H1 (cell line): ENCODE results near the gene CHCHD6. TPM values are rescaled to one million over a fixed set of nuclear protein-coding genes. Genes with fewer than 3 reads are reported as not detected.
A peak's percentile ranks its signal among the peaks of the same experiment; 100 is the strongest.

ENCODE experiments used
- CTCF ChIA-PET: fragments of 300-600 bp; sonication (Branson Sonifier 250); formaldehyde crosslinking; loops from one replicate; lab custom pipeline; 2021; ENCODE audit not compliant: partially characterized antibody; lab: Charles Lee
- POLR2A ChIA-PET: fragments of 300-600 bp; sonication (Branson Sonifier 250); formaldehyde crosslinking; loops from one replicate; lab custom pipeline; 2021; ENCODE audit warnings: inconsistent platforms; ENCODE audit not compliant: partially characterized antibody; lab: Charles Lee
- DNase-seq, 2 experiments: peaks; one replicate each; pipeline versions ENCODE4 v3.0.0 to v3.0.0-alpha.2; 2010 to 2022; ENCODE audit warnings: low spot score in 2 of 2, low read depth in 1 of 2, mixed read lengths in 1 of 2
- FAIRE-seq: peaks from 2 replicates; lab custom pipeline; 2011; peaks lifted over from hg19 to GRCh38; lab: Jason Lieb, UNC
- H2AFZ ChIP-seq: 2 replicates; pipeline ENCODE4 v1.8.1; 2012; ENCODE audit warnings: low read length, inconsistent platforms
- H2AK5ac ChIP-seq: 2 replicates; pipeline ENCODE4 v1.6.1; 2013; ENCODE audit warnings: low read depth, low read length
- H2BK120ac ChIP-seq: replicated peaks from 2 replicates; pipeline ENCODE3; 2013; ENCODE audit warnings: low read depth, low read length, inconsistent platforms
- H2BK12ac ChIP-seq: 2 replicates; pipeline ENCODE4 v1.6.1; 2013; ENCODE audit warnings: low read depth, low read length
- H2BK15ac ChIP-seq: 2 replicates; pipeline ENCODE4 v1.6.1; 2013; ENCODE audit warnings: low read length
- H2BK20ac ChIP-seq: 2 replicates; pipeline ENCODE4 v1.6.1; 2013; ENCODE audit warnings: low read length
- H2BK5ac ChIP-seq: 2 replicates; pipeline ENCODE4 v1.6.1; 2013; ENCODE audit warnings: low read depth, low read length
- H3K14ac ChIP-seq: 2 replicates; pipeline ENCODE4 v1.6.1; 2013; ENCODE audit warnings: inconsistent platforms; ENCODE audit not compliant: insufficient read length
- H3K18ac ChIP-seq: 2 replicates; pipeline ENCODE4 v1.6.1; 2013; ENCODE audit warnings: low read length; ENCODE audit errors: extremely low read depth
- H3K23ac ChIP-seq: 2 replicates; pipeline ENCODE4 v1.6.1; 2013; ENCODE audit warnings: inconsistent platforms; ENCODE audit not compliant: insufficient read length
- H3K23me2 ChIP-seq: 2 replicates; pipeline ENCODE4 v1.6.1; 2013; ENCODE audit warnings: low read depth, low read length
- H3K27ac ChIP-seq: 2 replicates; pipeline ENCODE4 v1.6.1; 2011; ENCODE audit warnings: low read depth, low read length, inconsistent platforms
- H3K27me3 ChIP-seq, 4 experiments: replicated peaks in 1 of 4; 1 replicate in 1 of 4; 2 replicates in 3 of 4; pipeline versions ENCODE4 v1.6.1 to v1.8.1; 2011 to 2013; ENCODE audit warnings: low read length in 3 of 4, mild to moderate bottlenecking in 3 of 4, inconsistent platforms in 2 of 4, mixed read lengths in 2 of 4, moderate library complexity in 1 of 4; ENCODE audit not compliant: control insufficient read depth in 3 of 4, insufficient read depth in 3 of 4; ENCODE audit errors: extremely low read depth in 1 of 4
- H3K36me3 ChIP-seq, 4 experiments: 2 replicates each; pipeline versions ENCODE4 v1.6.1 to v1.8.1; 2011 to 2013; ENCODE audit warnings: mild to moderate bottlenecking in 4 of 4, low read length in 3 of 4, moderate library complexity in 2 of 4, control low read depth in 1 of 4, inconsistent platforms in 1 of 4; ENCODE audit not compliant: insufficient read depth in 4 of 4, control insufficient read depth in 2 of 4
- H3K4ac ChIP-seq: replicated peaks from 2 replicates; pipeline ENCODE3; 2013; ENCODE audit warnings: low read length, low read depth, mixed read lengths, inconsistent platforms; ENCODE audit not compliant: insufficient read length
- H3K4me1 ChIP-seq, 4 experiments: replicated peaks in 1 of 4; 1 replicate in 1 of 4; 2 replicates in 3 of 4; pipeline versions ENCODE4 v1.6.1 to v1.8.1; 2011 to 2013; ENCODE audit warnings: low read length in 3 of 4, inconsistent platforms in 2 of 4, mixed read lengths in 1 of 4; ENCODE audit not compliant: insufficient read depth in 4 of 4, control insufficient read depth in 3 of 4
- H3K4me2 ChIP-seq, 2 experiments: 2 replicates each; pipeline versions ENCODE4 v1.6.1 to v1.8.1; 2011 to 2013; ENCODE audit warnings: low read depth in 2 of 2, low read length in 2 of 2, control low read depth in 1 of 2, inconsistent platforms in 1 of 2, mild to moderate bottlenecking in 1 of 2; ENCODE audit not compliant: insufficient read depth in 1 of 2
- H3K4me3 ChIP-seq, 4 experiments: fragments of 200-600, 300-600 bp in 1 of 4; sonication (generic), shearing (Covaris generic), sonication (Bioruptor Twin) in 1 of 4; 2 replicates each; pipeline versions ENCODE4 v1.5.1 to v1.8.1; 2011 to 2016; ENCODE audit warnings: low read length in 4 of 4, low read depth in 3 of 4, control low read depth in 2 of 4, inconsistent platforms in 2 of 4, mild to moderate bottlenecking in 2 of 4, mixed read lengths in 1 of 4, moderate library complexity in 1 of 4; ENCODE audit not compliant: insufficient read depth in 2 of 4; ENCODE audit errors: extremely low read depth in 1 of 4
- H3K56ac ChIP-seq: replicated peaks from 2 replicates; pipeline ENCODE3; 2013; ENCODE audit warnings: low read depth, mild to moderate bottlenecking, mixed read lengths, low read length, inconsistent platforms; ENCODE audit not compliant: insufficient read length
- H3K79me1 ChIP-seq: 2 replicates; pipeline ENCODE4 v1.6.1; 2013; ENCODE audit warnings: low read depth, low read length, control low read depth
- H3K79me2 ChIP-seq, 2 experiments: 2 replicates each; pipeline versions ENCODE4 v1.6.1 to v1.8.1; 2012 to 2013; ENCODE audit warnings: low read length in 2 of 2, mild to moderate bottlenecking in 2 of 2, inconsistent platforms in 1 of 2; ENCODE audit not compliant: insufficient read depth in 2 of 2, control insufficient read depth in 1 of 2
- H3K9ac ChIP-seq, 4 experiments: replicated peaks in 1 of 4; 1 replicate in 1 of 4; 2 replicates in 3 of 4; pipeline versions ENCODE4 v1.6.1 to v1.8.1; 2011 to 2013; ENCODE audit warnings: low read depth in 3 of 4, low read length in 3 of 4, control low read depth in 2 of 4, mild to moderate bottlenecking in 2 of 4, moderate library complexity in 2 of 4, inconsistent platforms in 1 of 4; ENCODE audit errors: extremely low read depth in 1 of 4
- H3K9me3 ChIP-seq, 2 experiments: 2 replicates each; pipeline versions ENCODE4 v1.6.1 to v1.8.1; 2012 to 2013; ENCODE audit warnings: mild to moderate bottlenecking in 2 of 2, moderate library complexity in 2 of 2, control low read depth in 1 of 2, inconsistent platforms in 1 of 2, low read depth in 1 of 2, low read length in 1 of 2, mixed read lengths in 1 of 2; ENCODE audit not compliant: insufficient read depth in 2 of 2
- H4K20me1 ChIP-seq, 2 experiments: replicated peaks in 1 of 2; 2 replicates each; pipeline versions ENCODE3 to v1.8.1; 2011 to 2013; ENCODE audit warnings: inconsistent platforms in 2 of 2, low read length in 2 of 2, mild to moderate bottlenecking in 1 of 2; ENCODE audit not compliant: insufficient read depth in 2 of 2, control insufficient read depth in 1 of 2
- H4K5ac ChIP-seq: 2 replicates; pipeline ENCODE4 v1.6.1; 2013; ENCODE audit warnings: low read length, low read depth, mixed read lengths, inconsistent platforms; ENCODE audit not compliant: insufficient read length
- H4K8ac ChIP-seq: 2 replicates; pipeline ENCODE4 v1.8.0; 2013; ENCODE audit warnings: mild to moderate bottlenecking, moderate library complexity, low read length, inconsistent platforms; ENCODE audit not compliant: insufficient read depth; ENCODE audit errors: extremely low read depth
- H4K91ac ChIP-seq: replicated peaks from 2 replicates; pipeline ENCODE3; 2013; ENCODE audit warnings: low read length, mixed read lengths, inconsistent platforms; ENCODE audit not compliant: insufficient read length
- ASH2L ChIP-seq: fragments of 200-600, 300-600 bp; sonication (generic); IDR thresholded peaks from one replicate; pipeline ENCODE4 v1.7.1; 2017; ENCODE audit warnings: low read length
- CBX8 ChIP-seq: fragments of 300-800, 300-1000 bp; sonication (generic); IDR thresholded peaks from 2 replicates; pipeline ENCODE4 v1.7.1; 2016; ENCODE audit warnings: low read depth, low read length, borderline replicate concordance
- EP300 ChIP-seq, 2 experiments: IDR thresholded peaks; 1 replicate in 1 of 2; 2 replicates in 1 of 2; pipeline ENCODE4 v1.6.1; 2011 to 2012; ENCODE audit warnings: low read depth in 2 of 2, low read length in 2 of 2, mild to moderate bottlenecking in 2 of 2, borderline replicate concordance in 1 of 2, inconsistent platforms in 1 of 2, moderate library complexity in 1 of 2
- FOSL1 ChIP-seq: IDR thresholded peaks from 2 replicates; pipeline ENCODE4 v1.6.1; 2011; ENCODE audit warnings: mild to moderate bottlenecking, low read depth, low read length, moderate library complexity; ENCODE audit not compliant: insufficient read depth
- KDM5A ChIP-seq: fragments of 200-600 bp; IDR thresholded peaks from 2 replicates; pipeline ENCODE4 v1.7.1; 2012; ENCODE audit warnings: mild to moderate bottlenecking, low read length, inconsistent platforms, mixed read lengths
- SP4 ChIP-seq: IDR thresholded peaks from 2 replicates; pipeline ENCODE4 v1.6.1; 2012; ENCODE audit warnings: low read length, inconsistent platforms
- TBP ChIP-seq: IDR thresholded peaks from 2 replicates; pipeline ENCODE4 v1.6.1; 2011; ENCODE audit warnings: low read depth, low read length, improper control_type of control experiment
- ZNF274 ChIP-seq: IDR thresholded peaks from 2 replicates; pipeline ENCODE4 v1.7.0; 2012; ENCODE audit warnings: low read length, borderline replicate concordance; ENCODE audit errors: extremely low read depth
- WGBS, 2 experiments: shearing (Covaris generic) in 1 of 2; methylation state at CpG; one replicate each; pipeline versions ENCODE4 v1.1.6 to v1.1.7; 2013 to 2015; ENCODE audit warnings: low lambda C conversion rate in 2 of 2, mixed read lengths in 2 of 2, inconsistent platforms in 1 of 2, low coverage in 1 of 2, missing lambda C conversion rate in 1 of 2; ENCODE audit not compliant: insufficient replicate concordance in 2 of 2, insufficient coverage in 1 of 2, insufficient read length in 1 of 2; ENCODE audit errors: extremely low coverage in 1 of 2, missing lambda C conversion rate in 1 of 2; 5-methylcytosine and 5-hydroxymethylcytosine counted together
- polyA plus RNA-seq, 7 experiments: library from polyadenylated mRNA; depleted of rRNA in 3 of 7; stranded (reverse) in 5 of 7; unstranded in 2 of 7; fragments of >200 nt in 5 of 7; fragments of 200-250 nt in 2 of 7; gene quantifications; 1 replicate in 5 of 7; 2 replicates in 1 of 7; 4 replicates in 1 of 7; pipeline versions ENCODE4 v1.2.1 to v1.2.3, GENCODE V29; 2011 to 2013; ENCODE audit warnings: missing spikeins in 2 of 7, mixed read lengths in 2 of 7
- total RNA-seq: library from RNA; stranded (reverse); fragmentation: NEBNext Ultra II Directional; extraction: Animal tissue kit (Norgen Biotek cat#: 25700); gene quantifications from 2 replicates; pipeline ENCODE4 v1.2.1, GENCODE V29; 2021
- TF ChIP-seq, protein P1 (sequence below): IDR thresholded peaks from 2 replicates; pipeline ENCODE4 v1.6.1; 2012; ENCODE audit warnings: inconsistent platforms
- TF ChIP-seq, protein P2 (sequence below): IDR thresholded peaks from 2 replicates; pipeline ENCODE4 v1.6.1; 2012; ENCODE audit warnings: low read length, inconsistent platforms
- TF ChIP-seq, protein P3 (sequence below): IDR thresholded peaks from 2 replicates; pipeline ENCODE4 v1.6.1; 2011; ENCODE audit warnings: low read length, improper control_type of control experiment

Gene CHCHD6
- total and polyA plus RNA-seq, 2 of the 8 experiments (the other 6 are each of a cell fraction or from before 2014, with no cell fraction given), result 32.4 to 37.6 TPM

DNA sequence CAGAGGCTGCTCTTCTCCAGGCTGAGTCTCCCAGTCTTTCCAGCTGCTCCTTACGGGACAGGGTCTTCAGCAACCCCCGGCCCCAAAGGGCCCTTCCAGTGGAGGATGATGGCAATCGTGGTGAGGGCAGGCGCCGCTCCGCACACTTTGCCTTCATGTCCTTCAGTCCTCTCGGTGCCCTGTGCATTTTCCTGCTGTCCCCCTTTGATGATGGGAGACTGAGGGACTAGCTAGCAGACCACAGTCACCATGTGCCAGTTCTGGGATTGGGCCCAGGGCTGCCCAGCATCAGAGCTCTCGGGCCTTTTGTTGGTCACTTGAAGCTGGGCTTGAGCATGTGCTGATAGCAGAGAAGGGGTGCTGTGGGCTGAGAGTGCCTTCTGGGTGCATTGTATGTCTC is 40.3 kb upstream of the CHCHD6 start:
- H3K23ac ChIP-seq, result no peak overlapping the region
- H3K9ac ChIP-seq, result no peak overlapping the region
- H2AFZ ChIP-seq, result no peak overlapping the region
- no peak overlapping the region for H2BK5ac ChIP-seq
- H3K79me2 ChIP-seq, result no peaks in the 10 kb centered on the region
- H4K91ac ChIP-seq, result no peak overlapping the region
- FAIRE-seq (no peak), DNase-seq (no peak)
- no peak overlapping the region for H3K27ac ChIP-seq
- POLR2A ChIA-PET, result no interaction called here
- H3K23me2 ChIP-seq, result no peaks in the 10 kb centered on the region
- H3K18ac ChIP-seq, result no peak overlapping the region
- no peak overlapping the region for H3K4me2 ChIP-seq
- H2BK15ac ChIP-seq, result 0 out of 2 replicates have a peak overlapping the region, but pooled peaks have one; percentile 61
- 89% methylated on average over 8 of the region's 8 CpGs; no CpG with 5 or more reads in 1 of the 2 experiments for WGBS, 2 experiments
- no peak overlapping the region for H2BK120ac ChIP-seq
- no peak overlapping the region for H3K4me3 ChIP-seq
- CTCF ChIA-PET, result no interaction called here
- no peak overlapping the region for H3K14ac ChIP-seq
- no peak overlapping the region for H3K4ac ChIP-seq
- no peaks in the 10 kb centered on the region; a peak in 2 of 7 replicates for H3K4me1 ChIP-seq
- no peak overlapping the region for H4K8ac ChIP-seq
- H2BK12ac ChIP-seq, result no peak overlapping the region
- H4K20me1 ChIP-seq, result peaks cover 0 to 2% of the 10 kb centered on the region in 2 experiments
- no peak overlapping the region for H4K5ac ChIP-seq
- H3K56ac ChIP-seq, result no peak overlapping the region
- no peaks in the 10 kb centered on the region; a peak in 1 of 4 replicates for H3K9me3 ChIP-seq
- H3K36me3 ChIP-seq, result no peaks in the 10 kb centered on the region
- no peaks in the 10 kb centered on the region for H3K79me1 ChIP-seq
- no peak overlapping the region for H2BK20ac ChIP-seq
- H3K27me3 ChIP-seq, result peaks cover 0 to 2% (median 0%) of the 10 kb centered on the region in 4 experiments; a peak in 2 of 7 replicates
- no peak overlapping the region for H2AK5ac ChIP-seq
- no peak for TF ChIP-seq TBP
- TF ChIP-seq, protein P1, sequence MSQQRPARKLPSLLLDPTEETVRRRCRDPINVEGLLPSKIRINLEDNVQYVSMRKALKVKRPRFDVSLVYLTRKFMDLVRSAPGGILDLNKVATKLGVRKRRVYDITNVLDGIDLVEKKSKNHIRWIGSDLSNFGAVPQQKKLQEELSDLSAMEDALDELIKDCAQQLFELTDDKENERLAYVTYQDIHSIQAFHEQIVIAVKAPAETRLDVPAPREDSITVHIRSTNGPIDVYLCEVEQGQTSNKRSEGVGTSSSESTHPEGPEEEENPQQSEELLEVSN, result no peak
- TF ChIP-seq CBX8, result no peak
- no peak for TF ChIP-seq SP4
- TF ChIP-seq, protein P2, sequence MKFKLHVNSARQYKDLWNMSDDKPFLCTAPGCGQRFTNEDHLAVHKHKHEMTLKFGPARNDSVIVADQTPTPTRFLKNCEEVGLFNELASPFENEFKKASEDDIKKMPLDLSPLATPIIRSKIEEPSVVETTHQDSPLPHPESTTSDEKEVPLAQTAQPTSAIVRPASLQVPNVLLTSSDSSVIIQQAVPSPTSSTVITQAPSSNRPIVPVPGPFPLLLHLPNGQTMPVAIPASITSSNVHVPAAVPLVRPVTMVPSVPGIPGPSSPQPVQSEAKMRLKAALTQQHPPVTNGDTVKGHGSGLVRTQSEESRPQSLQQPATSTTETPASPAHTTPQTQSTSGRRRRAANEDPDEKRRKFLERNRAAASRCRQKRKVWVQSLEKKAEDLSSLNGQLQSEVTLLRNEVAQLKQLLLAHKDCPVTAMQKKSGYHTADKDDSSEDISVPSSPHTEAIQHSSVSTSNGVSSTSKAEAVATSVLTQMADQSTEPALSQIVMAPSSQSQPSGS, result no peak
- TF ChIP-seq FOSL1, result no peak
- TF ChIP-seq KDM5A, result no peak
- TF ChIP-seq EP300 (IDR thresholded peaks at IDR 0.05; ENCODE audit: borderline replicate concordance in 1 of 2, low read depth in 2 of 2, low read length in 2 of 2), result no peak
- TF ChIP-seq ASH2L, result no peak
- no peak for TF ChIP-seq ZNF274
- TF ChIP-seq, protein P3, sequence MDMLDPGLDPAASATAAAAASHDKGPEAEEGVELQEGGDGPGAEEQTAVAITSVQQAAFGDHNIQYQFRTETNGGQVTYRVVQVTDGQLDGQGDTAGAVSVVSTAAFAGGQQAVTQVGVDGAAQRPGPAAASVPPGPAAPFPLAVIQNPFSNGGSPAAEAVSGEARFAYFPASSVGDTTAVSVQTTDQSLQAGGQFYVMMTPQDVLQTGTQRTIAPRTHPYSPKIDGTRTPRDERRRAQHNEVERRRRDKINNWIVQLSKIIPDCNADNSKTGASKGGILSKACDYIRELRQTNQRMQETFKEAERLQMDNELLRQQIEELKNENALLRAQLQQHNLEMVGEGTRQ, result no peak
